Panc1 (cell line): Measurements from ENCODE around the gene OR2T34. TPM values are rescaled to one million over a fixed set of nuclear protein-coding genes. Genes with fewer than 3 reads are reported as not detected.

Source experiments
- ATAC-seq: fragments of 200-7000 bp; cut with Tn5 transposase; 2 replicates; pipeline ENCODE4 v1.9.1; 2020; ENCODE audit warnings: mild to moderate bottlenecking, moderate library complexity
- BruUV-seq: library from RNA; stranded (reverse); fragments of 400-500 nt; replicated peaks from 2 replicates; lab custom pipeline; 2021; lab: Mats Ljungman, UMichigan
- CTCF ChIA-PET: fragments of 300-600 bp; sonication (Branson Sonifier 250); formaldehyde crosslinking; loops from one replicate; lab custom pipeline; 2022; ENCODE audit warnings: antibody characterized with exemption; lab: Charles Lee
- POLR2A ChIA-PET: fragments of 300-600 bp; sonication (Branson Sonifier 250); formaldehyde crosslinking; loops from one replicate; lab custom pipeline; 2022; ENCODE audit warnings: antibody characterized with exemption; lab: Charles Lee
- DNase-seq: peaks from one replicate; pipeline ENCODE4 v3.0.0-alpha.2; 2010; ENCODE audit warnings: low read depth, low spot score
- H3K27ac ChIP-seq: 2 replicates; pipeline ENCODE4 v1.5.1; 2011; ENCODE audit warnings: mild to moderate bottlenecking, low read length, inconsistent platforms
- H3K27me3 ChIP-seq: fragments of 200-500 bp; sonication (Bioruptor generic); 2 replicates; pipeline ENCODE4 v1.6.0; 2014; ENCODE audit warnings: low read length, inconsistent platforms; ENCODE audit not compliant: control insufficient read depth, insufficient read depth
- H3K36me3 ChIP-seq: fragments of 200-500 bp; sonication (Bioruptor generic); 2 replicates; pipeline ENCODE4 v1.5.1; 2014; ENCODE audit warnings: inconsistent platforms, mild to moderate bottlenecking, low read length, moderate library complexity; ENCODE audit not compliant: control insufficient read depth, insufficient read depth
- H3K4me1 ChIP-seq: 2 replicates; pipeline ENCODE4 v1.5.1; 2011; ENCODE audit warnings: inconsistent platforms, mild to moderate bottlenecking, low read length, moderate library complexity; ENCODE audit not compliant: control insufficient read depth, insufficient read depth
- H3K4me3 ChIP-seq, 2 experiments: 2 replicates each; pipeline ENCODE4 v1.5.1; 2011 to 2012; ENCODE audit warnings: low read depth in 2 of 2, low read length in 2 of 2, mild to moderate bottlenecking in 2 of 2, inconsistent platforms in 1 of 2, moderate library complexity in 1 of 2
- H3K9me3 ChIP-seq: fragments of 200-500 bp; sonication (Bioruptor generic); 2 replicates; pipeline ENCODE4 v1.5.1; 2014; ENCODE audit warnings: low read depth, mild to moderate bottlenecking, inconsistent platforms, low read length, moderate library complexity; ENCODE audit not compliant: control insufficient read depth, insufficient read depth
- CTCF ChIP-seq: fragments of 450-650 bp; IDR thresholded peaks from 2 replicates; pipeline ENCODE4 v1.5.1; 2017; ENCODE audit warnings: mild to moderate bottlenecking
- POLR2AphosphoS5 ChIP-seq: IDR thresholded peaks from 2 replicates; pipeline ENCODE4 v1.6.1; 2012; ENCODE audit warnings: mild to moderate bottlenecking, low read depth, low read length, moderate library complexity
- REST ChIP-seq, 2 experiments: IDR thresholded peaks; 2 replicates each; pipeline ENCODE4 v1.6.1; 2011 to 2012; ENCODE audit warnings: low read depth in 2 of 2, control low read depth in 1 of 2, low read length in 1 of 2, mild to moderate bottlenecking in 1 of 2, moderate library complexity in 1 of 2; ENCODE audit not compliant: insufficient read depth in 1 of 2
- SIN3A ChIP-seq: IDR thresholded peaks from 2 replicates; pipeline ENCODE4 v1.6.1; 2012; ENCODE audit warnings: low read depth, mild to moderate bottlenecking, low read length, moderate library complexity, borderline replicate concordance; ENCODE audit not compliant: insufficient read depth
- TCF7L2 ChIP-seq: IDR thresholded peaks from 2 replicates; pipeline ENCODE4 v1.6.1; 2011; ENCODE audit warnings: mild to moderate bottlenecking, low read depth, low read length, inconsistent platforms
- in situ Hi-C: cut with HindIII; loops from 2 replicates; pipeline ENCODE4 v1.10.0; 2016; ENCODE audit warnings: low sequenced_read_pairs, low pct_unique_long_range_greater_than_20kb
- intact Hi-C: fragments of 100-400 bp; cut with micrococcal nuclease; formaldehyde crosslinking; loops from one replicate; pipeline ENCODE4 v1.10.0; 2022; ENCODE audit not compliant: unreplicated experiment
- total RNA-seq: library from RNA; stranded (reverse); gene quantifications from one replicate; pipeline ENCODE4 v1.2.1, GENCODE V29; 2021; ENCODE audit not compliant: unreplicated experiment

OR2T34 gene
- total RNA-seq, 1 experiment from 2014 or later = not detected

GRCh38 chr1:248611883-248612414 lies 37.4 kb upstream of the OR2T34 start:
- Histone ChIP-seq H3K27me3 (no peaks in the 10 kb centered on the region), H3K4me3 (no peak overlapping the region), H3K27ac (no peak overlapping the region), H3K36me3 (no peaks in the 10 kb centered on the region), H3K4me1 (no peaks in the 10 kb centered on the region), H3K9me3 (no peaks in the 10 kb centered on the region)
- intact Hi-C loops (no loop called here), in situ Hi-C loops (no loop called here)
- ChIA-PET POLR2A (no interaction called here), CTCF (no interaction called here)
- DNase-seq (no peak), ATAC-seq (no peak)
- BruUV-seq = no TSS peak
- TF ChIP-seq TCF7L2 (no peak), CTCF (no peak), REST (IDR thresholded peaks at IDR 0.05; ENCODE audit: insufficient read depth in 1 of 2, low read depth in 2 of 2, low read length in 1 of 2) (no peak), POLR2AphosphoS5 (no peak), SIN3A (no peak)

GRCh38 chr1:248610301-248610700 lies 35.7 kb upstream of the OR2T34 start:
- no peaks in the 10 kb centered on the region for H3K4me1 ChIP-seq
- H3K36me3 ChIP-seq = no peaks in the 10 kb centered on the region
- ChIA-PET POLR2A (no interaction called here), CTCF (no interaction called here)
- no peaks in the 10 kb centered on the region for H3K9me3 ChIP-seq
- H3K27ac ChIP-seq = no peak overlapping the region
- H3K4me3 ChIP-seq = no peak overlapping the region
- TF ChIP-seq CTCF (no peak), REST (IDR thresholded peaks at IDR 0.05; ENCODE audit: insufficient read depth in 1 of 2, low read depth in 2 of 2, low read length in 1 of 2) (no peak), POLR2AphosphoS5 (no peak), TCF7L2 (no peak), SIN3A (no peak)
- in situ Hi-C loops = no loop called here
- H3K27me3 ChIP-seq = no peaks in the 10 kb centered on the region
- BruUV-seq = no TSS peak
- DNase-seq = no peak
- intact Hi-C loops = no loop called here
- no peak for ATAC-seq
